ENCODE measurements around the gene PYGO2. TPM values are rescaled to one million over a fixed set of nuclear protein-coding genes. Genes with fewer than 3 reads are reported as not detected.

The PYGO2 gene
- total and polyA plus RNA-seq, 2 of the 8 experiments (the other 6 are each of a cell fraction or from before 2014, with no cell fraction given) = 31.0 to 31.6 TPM

- TF ChIP-seq BCL11A (IDR thresholded peaks at IDR 0.05; ENCODE audit: low read depth in 2 of 2, low read length in 2 of 2) (no peak), KDM5A (IDR thresholded peaks at IDR 0.05; ENCODE audit: low read length) (no peak), KDM1A (IDR thresholded peaks at IDR 0.05; ENCODE audit: borderline replicate concordance, low read length) (no peak), JUN (IDR thresholded peaks at IDR 0.05; ENCODE audit: low read depth, low read length) (no peak), RBBP5 (IDR thresholded peaks at IDR 0.05; ENCODE audit: borderline replicate concordance, low read depth, low read length) (no peak)
Measured at GRCh38 chr1:154945160-154945961, 16.2 kb downstream of the PYGO2 start (continued).

Measured in H1 (cell line).